Glutamatergic neuron (in vitro differentiated cells): Measurements from ENCODE around the gene TRIM46. TPM values are rescaled to one million over a fixed set of nuclear protein-coding genes. Genes with fewer than 3 reads are reported as not detected.

Experiments
- DNase-seq: peaks from one replicate; pipeline ENCODE4 v3.0.0; 2022
- H3K27ac Mint-ChIP-seq: one replicate; pipeline ENCODE4 v1.8.0; 2020; ENCODE audit warnings: mild to moderate bottlenecking, mixed read lengths, inconsistent platforms; ENCODE audit not compliant: unreplicated experiment
- H3K27me3 Mint-ChIP-seq: one replicate; pipeline ENCODE4 v1.8.0; 2020; ENCODE audit warnings: mild to moderate bottlenecking, moderate library complexity, mixed read lengths, inconsistent platforms; ENCODE audit not compliant: unreplicated experiment
- H3K36me3 Mint-ChIP-seq: one replicate; pipeline ENCODE4 v1.8.0; 2020; ENCODE audit warnings: mild to moderate bottlenecking, mixed read lengths, inconsistent platforms; ENCODE audit not compliant: unreplicated experiment
- H3K4me1 Mint-ChIP-seq: one replicate; pipeline ENCODE4 v1.8.0; 2020; ENCODE audit warnings: mild to moderate bottlenecking, low read depth, mixed read lengths, inconsistent platforms; ENCODE audit not compliant: unreplicated experiment
- H3K4me3 Mint-ChIP-seq: one replicate; pipeline ENCODE4 v1.8.0; 2020; ENCODE audit warnings: mild to moderate bottlenecking, mixed read lengths, inconsistent platforms; ENCODE audit not compliant: unreplicated experiment
- H3K9me3 Mint-ChIP-seq: one replicate; pipeline ENCODE4 v1.8.0; 2020; ENCODE audit warnings: mild to moderate bottlenecking, moderate library complexity, mixed read lengths, inconsistent platforms; ENCODE audit not compliant: unreplicated experiment
- total RNA-seq: library from RNA; stranded (reverse); fragmentation: NEBNext Ultra II Directional; extraction: Animal tissue kit (Norgen Biotek cat#: 25700); gene quantifications from one replicate; pipeline ENCODE4 v1.2.1, GENCODE V29; 2021; ENCODE audit not compliant: unreplicated experiment
- TF ChIP-seq, protein P1 (sequence below): fragments of 200-600 bp; sonication (generic); IDR thresholded peaks from one replicate; pipeline ENCODE4 v1.5.0; 2021; ENCODE audit not compliant: partially characterized antibody, unreplicated experiment

Gene TRIM46
- total RNA-seq, 1 donor from 2014 or later, result 30.4 TPM

DNA sequence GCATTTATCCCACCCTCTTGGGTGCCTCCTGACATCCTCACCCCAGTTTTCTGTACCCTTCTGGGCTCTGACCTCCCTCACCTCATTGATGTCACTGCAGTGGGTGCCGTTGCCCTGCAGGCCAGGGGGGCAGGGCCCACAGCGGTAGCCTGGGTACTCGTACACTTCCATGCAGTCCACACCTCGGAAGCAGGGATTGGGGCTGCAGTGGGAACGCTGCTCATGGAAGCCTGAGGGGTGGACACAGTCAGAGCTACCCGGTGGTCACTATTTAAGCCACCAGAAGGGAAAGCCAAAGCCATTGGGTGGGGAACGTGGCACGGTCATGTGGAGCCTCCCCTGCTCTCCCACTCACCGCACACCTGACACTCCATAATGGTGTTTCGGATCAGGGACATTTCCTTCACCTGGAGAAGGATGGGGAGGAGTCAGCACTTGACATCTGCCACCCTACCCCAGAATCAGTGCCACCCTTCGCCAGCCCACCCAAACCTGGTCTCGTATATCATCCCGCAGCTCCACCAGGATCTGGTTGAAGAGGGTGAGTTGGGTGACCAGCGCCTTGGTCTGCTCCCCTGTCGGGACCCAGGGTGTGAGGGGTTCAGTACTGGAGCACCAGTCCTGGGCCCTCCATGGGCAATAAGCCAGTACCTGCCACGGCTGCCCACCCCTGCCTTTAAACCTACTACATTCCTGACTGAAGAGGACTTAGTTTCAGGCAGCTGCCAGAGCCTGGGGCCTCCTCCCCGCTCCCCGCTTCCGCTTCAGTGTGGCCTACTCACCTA, 29.3 kb downstream of the TRIM46 start:
- peak overlapping the region; percentile 30 for H3K4me3 Mint-ChIP-seq
- DNase-seq, result no peak
- peak overlapping the region; percentile 55 for H3K27ac Mint-ChIP-seq
- no peaks in the 10 kb centered on the region for H3K36me3 Mint-ChIP-seq
- H3K27me3 Mint-ChIP-seq, result peaks cover 17% of the 10 kb centered on the region
- TF ChIP-seq, protein P1, sequence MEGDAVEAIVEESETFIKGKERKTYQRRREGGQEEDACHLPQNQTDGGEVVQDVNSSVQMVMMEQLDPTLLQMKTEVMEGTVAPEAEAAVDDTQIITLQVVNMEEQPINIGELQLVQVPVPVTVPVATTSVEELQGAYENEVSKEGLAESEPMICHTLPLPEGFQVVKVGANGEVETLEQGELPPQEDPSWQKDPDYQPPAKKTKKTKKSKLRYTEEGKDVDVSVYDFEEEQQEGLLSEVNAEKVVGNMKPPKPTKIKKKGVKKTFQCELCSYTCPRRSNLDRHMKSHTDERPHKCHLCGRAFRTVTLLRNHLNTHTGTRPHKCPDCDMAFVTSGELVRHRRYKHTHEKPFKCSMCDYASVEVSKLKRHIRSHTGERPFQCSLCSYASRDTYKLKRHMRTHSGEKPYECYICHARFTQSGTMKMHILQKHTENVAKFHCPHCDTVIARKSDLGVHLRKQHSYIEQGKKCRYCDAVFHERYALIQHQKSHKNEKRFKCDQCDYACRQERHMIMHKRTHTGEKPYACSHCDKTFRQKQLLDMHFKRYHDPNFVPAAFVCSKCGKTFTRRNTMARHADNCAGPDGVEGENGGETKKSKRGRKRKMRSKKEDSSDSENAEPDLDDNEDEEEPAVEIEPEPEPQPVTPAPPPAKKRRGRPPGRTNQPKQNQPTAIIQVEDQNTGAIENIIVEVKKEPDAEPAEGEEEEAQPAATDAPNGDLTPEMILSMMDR, result no peak
- peaks cover 10% of the 10 kb centered on the region for H3K4me1 Mint-ChIP-seq
- H3K9me3 Mint-ChIP-seq, result peaks cover 21% of the 10 kb centered on the region

DNA sequence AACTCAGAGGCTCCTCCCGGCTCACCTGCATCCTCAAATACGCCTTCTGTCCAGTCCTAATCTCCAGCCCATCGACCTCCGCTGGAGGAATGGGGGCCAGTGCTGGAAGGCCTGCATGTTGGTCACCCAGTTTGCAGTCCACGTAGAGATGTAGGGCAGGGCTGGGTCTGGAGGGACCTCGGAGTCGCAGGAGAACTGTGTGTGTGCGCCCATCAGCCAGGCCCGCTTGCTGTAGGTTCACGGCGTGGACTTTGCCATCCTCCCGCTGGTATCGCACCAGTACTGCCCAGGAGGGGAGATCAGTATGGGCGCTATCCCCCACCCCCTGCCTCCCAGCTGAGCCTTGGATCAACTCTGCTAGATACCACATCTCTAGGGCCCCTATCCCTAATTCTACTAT, 31.4 kb downstream of the TRIM46 start:
- DNase-seq, result no peak
- H3K4me3 Mint-ChIP-seq, result no peak overlapping the region
- peaks cover 29% of the 10 kb centered on the region for H3K9me3 Mint-ChIP-seq
- peaks cover 22% of the 10 kb centered on the region for H3K27me3 Mint-ChIP-seq
- peaks cover 14% of the 10 kb centered on the region for H3K4me1 Mint-ChIP-seq
- H3K27ac Mint-ChIP-seq, result no peak overlapping the region
- TF ChIP-seq, protein P1, result no peak
- H3K36me3 Mint-ChIP-seq, result no peaks in the 10 kb centered on the region

DNA sequence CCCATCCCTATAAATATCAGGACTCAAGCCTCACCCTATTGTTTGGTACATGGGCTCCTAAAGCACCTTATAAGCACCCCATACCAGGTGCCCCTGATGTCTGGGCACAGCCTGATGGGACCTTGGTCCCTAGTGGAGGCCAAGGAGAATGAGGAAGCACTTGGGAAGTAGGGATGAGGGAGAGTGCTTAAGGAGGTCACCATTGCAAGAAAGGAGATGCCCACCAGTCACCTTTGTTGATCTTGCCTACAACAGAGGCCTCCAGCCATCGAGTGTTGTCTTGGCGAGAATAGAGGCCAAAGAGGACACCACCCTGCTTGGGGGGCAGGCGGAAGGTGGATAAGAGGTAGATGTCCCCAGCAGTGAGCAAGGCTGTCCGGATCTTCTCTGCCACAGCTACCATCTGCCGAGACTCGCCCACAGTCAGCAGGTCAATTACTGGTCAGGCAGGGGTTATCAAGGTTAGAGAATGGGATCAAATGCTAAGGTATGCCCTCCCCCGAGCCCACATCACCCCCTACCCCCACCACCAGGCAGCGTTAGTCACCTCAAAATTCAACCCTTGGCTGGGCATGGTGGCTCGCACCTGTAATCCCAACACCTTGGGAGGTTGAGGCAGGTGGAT, 32.4 kb downstream of the TRIM46 start:
- Mint-ChIP-seq H3K27ac (peak overlapping the region; percentile 75), H3K27me3 (peaks cover 24% of the 10 kb centered on the region), H3K36me3 (peaks cover 4% of the 10 kb centered on the region), H3K4me3 (peak overlapping the region; percentile 81), H3K4me1 (peaks cover 14% of the 10 kb centered on the region), H3K9me3 (peaks cover 27% of the 10 kb centered on the region)
- TF ChIP-seq, protein P1, result no peak
- DNase-seq, result no peak

DNA sequence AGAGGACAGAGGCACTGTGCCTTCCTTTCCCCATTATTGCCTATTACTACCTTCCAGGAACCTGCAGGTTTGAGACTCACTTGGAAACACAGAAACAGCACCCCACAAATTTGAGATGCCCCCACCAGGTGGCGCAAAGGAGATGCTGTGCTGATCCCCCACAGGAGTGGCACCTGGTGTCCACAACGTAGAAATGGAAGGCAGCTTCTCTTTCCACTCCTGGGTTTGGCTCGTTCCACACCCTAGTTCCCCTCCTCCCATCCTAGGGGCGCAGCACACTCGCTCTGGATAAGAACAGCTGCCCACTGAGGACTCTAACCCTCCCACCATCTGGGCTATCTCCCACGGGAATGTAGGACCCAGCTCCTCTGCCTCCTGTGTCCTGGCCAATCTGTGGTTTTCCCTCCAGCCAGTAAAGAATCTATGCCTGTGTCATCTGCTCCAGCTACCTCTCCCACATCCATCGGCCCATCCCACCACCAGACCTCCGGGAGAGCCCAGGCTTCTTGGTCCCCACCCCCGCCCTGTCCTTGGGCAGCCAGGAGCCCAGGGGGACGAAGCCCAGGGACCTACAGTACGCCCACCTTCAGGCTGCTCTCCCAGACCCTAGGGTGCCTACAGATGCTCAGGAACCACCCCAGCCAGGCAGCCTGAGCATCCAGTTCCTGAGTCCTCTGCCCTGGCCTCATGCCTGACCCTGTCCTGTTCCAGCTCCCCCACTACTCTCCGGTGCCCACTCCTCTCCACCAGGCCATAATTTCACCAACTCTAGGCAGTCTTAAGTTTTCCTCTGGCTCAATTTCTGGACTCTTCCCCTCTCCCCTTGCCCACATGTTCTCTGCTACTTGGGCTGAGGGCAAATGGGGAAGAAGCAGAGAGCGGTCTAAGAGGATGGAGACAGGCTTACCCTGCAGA, 33.5 kb downstream of the TRIM46 start:
- TF ChIP-seq, protein P1, result peak; percentile 85
- H3K4me1 Mint-ChIP-seq, result peaks cover 14% of the 10 kb centered on the region
- peaks cover 27% of the 10 kb centered on the region for H3K9me3 Mint-ChIP-seq
- H3K27me3 Mint-ChIP-seq, result peaks cover 22% of the 10 kb centered on the region
- H3K27ac Mint-ChIP-seq, result peak overlapping the region; percentile 99
- peak; percentile 90 for DNase-seq
- peaks cover 4% of the 10 kb centered on the region for H3K36me3 Mint-ChIP-seq
- H3K4me3 Mint-ChIP-seq, result peak overlapping the region; percentile 90
